ENCODE results near the gene KCNT2.

DNA sequence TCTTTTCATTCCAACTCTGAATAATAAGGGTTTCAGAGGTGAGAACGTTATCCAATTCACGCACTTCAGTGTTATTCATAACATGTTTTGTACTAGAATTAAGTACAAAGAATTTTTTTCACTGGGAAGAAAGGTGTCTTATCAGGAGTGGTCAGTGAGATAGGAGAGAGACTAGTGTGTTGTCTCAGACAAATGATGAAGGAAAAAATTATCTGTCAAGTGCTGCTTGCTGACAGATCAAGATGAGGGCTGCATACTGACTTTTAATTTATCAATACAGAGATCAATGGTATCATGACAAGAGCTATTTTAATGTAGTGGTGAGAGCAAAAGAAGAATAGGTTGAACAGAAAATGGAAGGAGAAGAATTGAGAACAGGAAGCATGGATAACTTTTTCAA, 402.4 kb downstream of the KCNT2 start:
- TF ChIP-seq, protein P1, sequence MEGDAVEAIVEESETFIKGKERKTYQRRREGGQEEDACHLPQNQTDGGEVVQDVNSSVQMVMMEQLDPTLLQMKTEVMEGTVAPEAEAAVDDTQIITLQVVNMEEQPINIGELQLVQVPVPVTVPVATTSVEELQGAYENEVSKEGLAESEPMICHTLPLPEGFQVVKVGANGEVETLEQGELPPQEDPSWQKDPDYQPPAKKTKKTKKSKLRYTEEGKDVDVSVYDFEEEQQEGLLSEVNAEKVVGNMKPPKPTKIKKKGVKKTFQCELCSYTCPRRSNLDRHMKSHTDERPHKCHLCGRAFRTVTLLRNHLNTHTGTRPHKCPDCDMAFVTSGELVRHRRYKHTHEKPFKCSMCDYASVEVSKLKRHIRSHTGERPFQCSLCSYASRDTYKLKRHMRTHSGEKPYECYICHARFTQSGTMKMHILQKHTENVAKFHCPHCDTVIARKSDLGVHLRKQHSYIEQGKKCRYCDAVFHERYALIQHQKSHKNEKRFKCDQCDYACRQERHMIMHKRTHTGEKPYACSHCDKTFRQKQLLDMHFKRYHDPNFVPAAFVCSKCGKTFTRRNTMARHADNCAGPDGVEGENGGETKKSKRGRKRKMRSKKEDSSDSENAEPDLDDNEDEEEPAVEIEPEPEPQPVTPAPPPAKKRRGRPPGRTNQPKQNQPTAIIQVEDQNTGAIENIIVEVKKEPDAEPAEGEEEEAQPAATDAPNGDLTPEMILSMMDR (IDR thresholded peaks at IDR 0.05), result no peak
- no peak for TF ChIP-seq EP300 (IDR thresholded peaks at IDR 0.05)
